Fibroblast of villous mesenchyme (primary cell): Measurements from ENCODE around the gene NRXN3. TPM values are rescaled to one million over a fixed set of nuclear protein-coding genes. Genes with fewer than 3 reads are reported as not detected.

Experiments used
- DNase-seq: peaks from one replicate; pipeline ENCODE4 v3.0.0-alpha.2; 2010; ENCODE audit warnings: low read depth
- H3K4me3 ChIP-seq: 2 replicates; pipeline ENCODE4 v1.5.1; 2011; ENCODE audit warnings: low read depth, mild to moderate bottlenecking, low read length
- CTCF ChIP-seq: IDR thresholded peaks from 2 replicates; pipeline ENCODE4 v1.5.1; 2012; ENCODE audit warnings: low read depth, mild to moderate bottlenecking, low read length; ENCODE audit not compliant: insufficient read depth
- total RNA-seq: library from RNA; depleted of rRNA; stranded (reverse); fragments of >200 nt; gene quantifications from 2 replicates; pipeline ENCODE4 v1.2.3, GENCODE V29; 2012

Gene NRXN3
- total RNA-seq, 1 donor = 7.3 TPM

- no peak for TF ChIP-seq CTCF
- no peak for DNase-seq
Measured at GRCh38 chr14:78131616-78132015, 38.6 kb upstream of the NRXN3 start.

GRCh38 chr14:78135450-78135891 lies 34.7 kb upstream of the NRXN3 start:
- DNase-seq = no peak
- TF ChIP-seq CTCF = no peak
- no peak overlapping the region for H3K4me3 ChIP-seq

More at GRCh38 chr14:78131616-78132015, 38.6 kb upstream of the NRXN3 start:
- H3K4me3 ChIP-seq = no peak overlapping the region

- no peak for TF ChIP-seq CTCF
- no peak for DNase-seq
- no peak overlapping the region for H3K4me3 ChIP-seq
Measured at GRCh38 chr14:78136695-78137094, 33.5 kb upstream of the NRXN3 start.

GRCh38 chr14:78141590-78141989 lies 28.6 kb upstream of the NRXN3 start:
- H3K4me3 ChIP-seq = no peak overlapping the region
- no peak for TF ChIP-seq CTCF
- no peak for DNase-seq

DNA sequence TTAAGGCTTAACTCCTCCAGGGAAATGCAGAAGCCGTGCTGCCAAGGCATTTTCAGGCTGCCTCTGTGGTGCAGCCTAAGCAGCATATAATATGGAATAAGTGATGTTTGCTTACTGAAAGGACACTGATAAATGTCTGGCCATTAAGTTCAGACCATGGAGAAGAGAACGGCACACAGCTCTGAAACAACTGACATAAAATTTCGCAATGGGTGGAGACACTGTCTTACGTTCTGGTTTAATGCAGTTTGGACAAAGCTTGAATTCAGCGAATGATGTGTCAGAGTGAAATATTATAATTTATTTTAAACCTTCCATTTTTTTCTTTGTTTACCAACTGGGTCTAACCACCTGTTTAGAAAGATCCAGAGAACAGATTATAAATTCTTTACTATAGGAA lies 27.2 kb upstream of the NRXN3 start:
- TF ChIP-seq CTCF = no peak
- DNase-seq = no peak
- H3K4me3 ChIP-seq = no peak overlapping the region

DNA sequence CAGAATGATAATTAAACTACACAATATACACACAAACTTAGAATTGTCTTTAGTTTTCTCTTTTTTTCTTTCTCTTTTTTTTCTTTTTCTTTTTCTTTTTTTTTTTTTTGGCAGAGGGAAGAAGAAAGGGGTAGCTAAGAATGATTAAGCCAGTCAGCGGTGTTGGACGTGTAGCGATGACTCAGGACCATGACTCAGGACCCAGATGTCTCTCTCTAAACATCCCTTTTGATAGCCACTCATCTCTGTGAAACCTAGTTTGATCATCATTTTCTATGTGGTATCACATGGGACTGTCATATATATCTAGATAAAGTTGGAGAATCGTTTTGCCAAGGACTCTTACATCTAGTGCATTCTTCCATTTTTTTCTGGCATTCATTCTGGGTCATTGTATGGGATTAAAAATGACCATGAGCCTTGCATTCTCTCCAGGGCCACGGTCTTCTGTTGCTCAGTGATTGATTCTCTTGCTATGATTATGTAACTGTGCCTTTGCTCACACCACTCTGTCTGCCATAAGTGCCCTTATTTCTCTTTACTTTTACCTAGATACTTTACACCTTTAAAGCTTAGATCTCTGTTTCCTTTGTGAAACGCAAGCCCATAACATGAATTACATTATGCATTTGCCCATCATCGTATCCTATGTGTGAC lies 26.6 kb upstream of the NRXN3 start:
- no peak for TF ChIP-seq CTCF
- no peak overlapping the region for H3K4me3 ChIP-seq
- DNase-seq = no peak
